Nephron progenitor cell (in vitro differentiated cells): ENCODE data around the gene CDYL.

Experiments used
- DNase-seq: peaks from one replicate; pipeline ENCODE4 v3.0.0; 2021
- H3K27ac Mint-ChIP-seq: 2 replicates; pipeline ENCODE4 v1.8.0; 2021; ENCODE audit warnings: mild to moderate bottlenecking, moderate library complexity, mixed read lengths
- H3K27me3 Mint-ChIP-seq: 2 replicates; pipeline ENCODE4 v1.8.0; 2021; ENCODE audit warnings: mild to moderate bottlenecking, low read depth, mixed read lengths; ENCODE audit not compliant: poor library complexity
- H3K36me3 Mint-ChIP-seq: 2 replicates; pipeline ENCODE4 v1.8.0; 2021; ENCODE audit warnings: low read depth, mixed read lengths
- H3K4me1 Mint-ChIP-seq: 2 replicates; pipeline ENCODE4 v1.8.0; 2021; ENCODE audit warnings: mixed read lengths
- H3K4me3 Mint-ChIP-seq: 2 replicates; pipeline ENCODE4 v1.8.0; 2021; ENCODE audit warnings: mild to moderate bottlenecking, moderate library complexity, mixed read lengths
- H3K9me3 Mint-ChIP-seq: 2 replicates; pipeline ENCODE4 v1.8.0; 2021; ENCODE audit warnings: mild to moderate bottlenecking, moderate library complexity, mixed read lengths
- TF ChIP-seq, protein P1 (sequence below): fragments of 200-600 bp; sonication (generic); IDR thresholded peaks from 2 replicates; pipeline ENCODE4 v1.5.0; 2021; ENCODE audit warnings: antibody characterized with exemption

The CDYL gene

DNA sequence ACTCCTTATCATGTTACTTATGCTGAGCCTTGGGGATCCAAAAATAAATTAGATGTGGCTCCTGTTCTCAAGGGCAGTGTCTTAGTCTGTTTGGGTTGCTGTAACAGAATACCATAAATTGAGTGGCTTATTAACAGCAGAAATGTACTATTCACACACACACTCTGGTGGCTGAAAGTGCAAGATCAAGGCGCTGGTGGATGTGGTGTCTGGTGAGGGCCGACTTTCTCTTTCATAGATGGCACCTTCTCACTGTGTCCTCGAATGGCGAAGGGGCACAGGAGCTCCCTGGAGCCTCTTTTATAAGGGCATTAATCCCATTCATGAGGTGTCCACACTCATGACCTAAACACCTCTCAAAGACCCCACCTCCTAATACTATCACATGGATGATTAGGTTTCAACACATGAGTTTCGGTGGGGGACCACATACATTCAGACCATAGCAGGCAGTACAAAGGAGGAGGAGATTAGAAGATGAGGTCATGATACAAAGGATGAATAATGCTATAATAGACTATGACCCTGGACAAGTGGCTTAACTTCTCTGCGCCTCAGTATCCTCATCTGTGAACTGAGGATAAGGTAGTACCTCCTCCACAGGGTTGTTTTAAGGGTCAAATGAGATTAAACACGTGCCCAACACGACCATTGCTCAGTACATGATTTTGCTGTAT lies 193.5 kb downstream of the CDYL start:
- no peaks in the 10 kb centered on the region for H3K36me3 Mint-ChIP-seq
- H3K4me1 Mint-ChIP-seq = peaks cover 64% of the 10 kb centered on the region
- TF ChIP-seq, protein P1, sequence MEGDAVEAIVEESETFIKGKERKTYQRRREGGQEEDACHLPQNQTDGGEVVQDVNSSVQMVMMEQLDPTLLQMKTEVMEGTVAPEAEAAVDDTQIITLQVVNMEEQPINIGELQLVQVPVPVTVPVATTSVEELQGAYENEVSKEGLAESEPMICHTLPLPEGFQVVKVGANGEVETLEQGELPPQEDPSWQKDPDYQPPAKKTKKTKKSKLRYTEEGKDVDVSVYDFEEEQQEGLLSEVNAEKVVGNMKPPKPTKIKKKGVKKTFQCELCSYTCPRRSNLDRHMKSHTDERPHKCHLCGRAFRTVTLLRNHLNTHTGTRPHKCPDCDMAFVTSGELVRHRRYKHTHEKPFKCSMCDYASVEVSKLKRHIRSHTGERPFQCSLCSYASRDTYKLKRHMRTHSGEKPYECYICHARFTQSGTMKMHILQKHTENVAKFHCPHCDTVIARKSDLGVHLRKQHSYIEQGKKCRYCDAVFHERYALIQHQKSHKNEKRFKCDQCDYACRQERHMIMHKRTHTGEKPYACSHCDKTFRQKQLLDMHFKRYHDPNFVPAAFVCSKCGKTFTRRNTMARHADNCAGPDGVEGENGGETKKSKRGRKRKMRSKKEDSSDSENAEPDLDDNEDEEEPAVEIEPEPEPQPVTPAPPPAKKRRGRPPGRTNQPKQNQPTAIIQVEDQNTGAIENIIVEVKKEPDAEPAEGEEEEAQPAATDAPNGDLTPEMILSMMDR = no peak
- no peaks in the 10 kb centered on the region for H3K27me3 Mint-ChIP-seq
- peak overlapping the region; percentile 79 for H3K27ac Mint-ChIP-seq
- no peak for DNase-seq
- peak overlapping the region; percentile 53 for H3K4me3 Mint-ChIP-seq
- peaks cover 6% of the 10 kb centered on the region for H3K9me3 Mint-ChIP-seq

GRCh38 chr6:4970739-4971395 lies 194.7 kb downstream of the CDYL start:
- no peak for DNase-seq
- H3K36me3 Mint-ChIP-seq = no peaks in the 10 kb centered on the region
- H3K27ac Mint-ChIP-seq = peak overlapping the region; percentile 79
- peaks cover 11% of the 10 kb centered on the region for H3K9me3 Mint-ChIP-seq
- H3K27me3 Mint-ChIP-seq = no peaks in the 10 kb centered on the region
- TF ChIP-seq, protein P1 = no peak
- H3K4me1 Mint-ChIP-seq = peaks cover 53% of the 10 kb centered on the region
- H3K4me3 Mint-ChIP-seq = no peak overlapping the region

- Mint-ChIP-seq H3K9me3 (peaks cover 19% of the 10 kb centered on the region), H3K4me1 (peaks cover 51% of the 10 kb centered on the region), H3K27ac (no peak overlapping the region), H3K4me3 (no peak overlapping the region), H3K36me3 (peaks cover 7% of the 10 kb centered on the region), H3K27me3 (no peaks in the 10 kb centered on the region)
- DNase-seq = no peak
- TF ChIP-seq, protein P1 = no peak
Measured at GRCh38 chr6:4971851-4972250, 195.6 kb downstream of the CDYL start.

- TF ChIP-seq, protein P1 = no peak
- Mint-ChIP-seq H3K9me3 (peaks cover 25% of the 10 kb centered on the region), H3K4me3 (no peak overlapping the region), H3K4me1 (peaks cover 51% of the 10 kb centered on the region), H3K27me3 (no peaks in the 10 kb centered on the region), H3K27ac (peak overlapping the region; percentile 26), H3K36me3 (peaks cover 13% of the 10 kb centered on the region)
- no peak for DNase-seq
Measured at GRCh38 chr6:4972438-4972837, 196.2 kb downstream of the CDYL start.

DNA sequence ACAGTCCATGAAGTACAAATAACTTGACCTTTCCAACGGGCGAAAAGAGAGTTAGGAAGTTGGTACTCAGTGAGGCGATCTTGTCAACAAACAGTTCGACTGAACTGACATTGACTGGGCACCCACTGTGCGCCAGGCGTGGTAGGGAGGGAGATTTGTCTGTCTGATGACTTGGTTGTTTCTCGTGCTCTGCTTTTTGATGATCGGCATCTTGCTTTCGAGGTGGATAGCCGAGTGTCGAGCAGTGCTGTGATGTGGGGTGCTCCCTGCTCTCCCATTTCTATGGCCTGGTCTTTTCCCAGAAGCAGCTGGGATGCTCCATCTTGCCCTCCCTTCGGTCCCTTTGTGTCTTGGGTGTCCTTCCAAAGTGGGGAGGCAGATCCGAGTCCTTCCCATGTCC lies 197.2 kb downstream of the CDYL start:
- DNase-seq = no peak
- H3K36me3 Mint-ChIP-seq = peaks cover 16% of the 10 kb centered on the region
- peaks cover 35% of the 10 kb centered on the region for H3K9me3 Mint-ChIP-seq
- peaks cover 2% of the 10 kb centered on the region for H3K27me3 Mint-ChIP-seq
- H3K4me1 Mint-ChIP-seq = peaks cover 51% of the 10 kb centered on the region
- peak overlapping the region; percentile 4 for H3K4me3 Mint-ChIP-seq
- TF ChIP-seq, protein P1 = no peak
- H3K27ac Mint-ChIP-seq = peak overlapping the region; percentile 83
